K562 (cell line): ENCODE results near the gene PTPMT1. TPM values are rescaled to one million over a fixed set of nuclear protein-coding genes. Genes with fewer than 3 reads are reported as not detected.

Experiments
- ARHGAP35 ChIP-seq: fragments of 450-650 bp; IDR thresholded peaks from 2 replicates; pipeline ENCODE4 v1.6.1; 2018; ENCODE audit not compliant: partially characterized antibody
- CREBBP ChIP-seq: IDR thresholded peaks from one replicate; pipeline ENCODE4 v1.6.1; 2012; ENCODE audit warnings: low read depth, mild to moderate bottlenecking, control low read depth, inconsistent platforms, low read length
- DPF2 ChIP-seq: fragments of 450-650 bp; IDR thresholded peaks from 2 replicates; pipeline ENCODE4 v1.6.1; 2016
- HDAC8 ChIP-seq: fragments of 450-650 bp; IDR thresholded peaks from 2 replicates; pipeline ENCODE4 v1.6.1; 2016; ENCODE audit warnings: mild to moderate bottlenecking, missing genetic modification characterization, moderate library complexity, missing compliant biosample characterization
- HDGF ChIP-seq: fragments of 450-650 bp; IDR thresholded peaks from 2 replicates; pipeline ENCODE4 v1.6.1; 2016
- MEF2D ChIP-seq: conservative IDR thresholded peaks from 2 replicates; pipeline ENCODE4 v1.6.1; 2016; ENCODE audit warnings: low read depth, missing genetic modification characterization, missing compliant biosample characterization
- MYC ChIP-seq, 2 experiments: fragments of 250-450 bp in 1 of 2; sonication (Bioruptor Pico) in 1 of 2; IDR thresholded peaks; 2 replicates each; pipeline versions ENCODE4 v1.5.1 to v1.6.1; 2012 to 2021; ENCODE audit warnings: low read depth in 2 of 2, borderline replicate concordance in 1 of 2, improper control_type of control experiment in 1 of 2, low read length in 1 of 2, mild to moderate bottlenecking in 1 of 2, moderate library complexity in 1 of 2
- NR2C2 ChIP-seq, 2 experiments: fragments of 200-800 bp in 1 of 2; sonication (Bioruptor generic) in 1 of 2; sonication (generic) in 1 of 2; formaldehyde crosslinking in 1 of 2; IDR thresholded peaks; 2 replicates each; pipeline versions ENCODE4 v1.6.1 to v1.8.0; 2016 to 2022; ENCODE audit warnings: mild to moderate bottlenecking in 1 of 2, missing compliant biosample characterization in 1 of 2, missing genetic modification characterization in 1 of 2, missing genetic modification reagents in 1 of 2
- RBM39 ChIP-seq: fragments of 200-400 bp; formaldehyde crosslinking; optimal IDR thresholded peaks from 2 replicates; pipeline ENCODE3; 2018; ENCODE audit warnings: low read depth, low read length
- SMARCE1 ChIP-seq: fragments of 450-650 bp; IDR thresholded peaks from 2 replicates; pipeline ENCODE4 v1.7.1; 2016; ENCODE audit warnings: mild to moderate bottlenecking
- ZNF165 ChIP-seq: fragments of 250-450 bp; sonication (Bioruptor Pico); IDR thresholded peaks from 2 replicates; pipeline ENCODE4 v1.4.0; 2020; ENCODE audit warnings: borderline replicate concordance
- ZNF589 ChIP-seq: fragments of 200-800 bp; sonication (Bioruptor generic); IDR thresholded peaks from 2 replicates; pipeline ENCODE4 v1.6.1; 2016; ENCODE audit warnings: low read depth, missing genetic modification characterization, missing compliant biosample characterization
- ZNF780A ChIP-seq: fragments of 250-450 bp; sonication (Bioruptor Pico); IDR thresholded peaks from 2 replicates; pipeline ENCODE4 v1.5.0; 2021; ENCODE audit warnings: mild to moderate bottlenecking
- polyA plus RNA-seq, 8 experiments: library from polyadenylated mRNA; depleted of rRNA in 4 of 8; stranded (reverse) in 5 of 8; unstranded in 3 of 8; fragments of >200 nt; fragmentation: Nextera tagmentation in 2 of 8; fragmentation: Illumina TruSeq in 1 of 8; extraction: Ambion mirVana in 2 of 8; extraction: Trizol in 1 of 8; gene quantifications; 2 replicates each; pipeline versions ENCODE4 v1.2.1 to v1.2.3, GENCODE V29; 2011 to 2014; ENCODE audit warnings: inconsistent platforms in 1 of 8, missing spikeins in 1 of 8
- total RNA-seq, 7 experiments: library from RNA; depleted of rRNA in 6 of 7; stranded (reverse); fragments of >200 nt in 6 of 7; fragmentation: Illumina TruSeq in 2 of 7; extraction: Trizol in 2 of 7; gene quantifications; 2 replicates each; pipeline versions ENCODE4 v1.2.1 to v1.2.3, GENCODE V29; 2011 to 2021; ENCODE audit warnings: low replicate concordance in 1 of 7
- TF ChIP-seq, protein P1 (sequence below): fragments of 450-650 bp; IDR thresholded peaks from 2 replicates; pipeline ENCODE4 v1.6.1; 2016; ENCODE audit warnings: borderline replicate concordance
- TF ChIP-seq, protein P2 (sequence below): fragments of 450-650 bp; IDR thresholded peaks from 2 replicates; pipeline ENCODE4 v1.6.1; 2016; ENCODE audit warnings: antibody characterized with exemption
- TF ChIP-seq, protein P3 (sequence below), 3 experiments: fragments of 200-800 bp in 1 of 3; fragments of 250-450 bp in 1 of 3; fragments of 450-650 bp in 1 of 3; sonication (Bioruptor Pico) in 1 of 3; sonication (Bioruptor generic) in 1 of 3; formaldehyde crosslinking in 1 of 3; IDR thresholded peaks; 2 replicates each; pipeline versions ENCODE4 v1.6.1 to v1.8.0; 2016 to 2022; ENCODE audit warnings: mild to moderate bottlenecking in 2 of 3, missing genetic modification characterization in 2 of 3, missing compliant biosample characterization in 1 of 3, moderate library complexity in 1 of 3

The PTPMT1 gene
- total and polyA plus RNA-seq, 9 of the 15 experiments (the other 6 are each of a cell fraction or from before 2014, with no cell fraction given), result 10.4 to 140 (median 67.2) TPM

DNA sequence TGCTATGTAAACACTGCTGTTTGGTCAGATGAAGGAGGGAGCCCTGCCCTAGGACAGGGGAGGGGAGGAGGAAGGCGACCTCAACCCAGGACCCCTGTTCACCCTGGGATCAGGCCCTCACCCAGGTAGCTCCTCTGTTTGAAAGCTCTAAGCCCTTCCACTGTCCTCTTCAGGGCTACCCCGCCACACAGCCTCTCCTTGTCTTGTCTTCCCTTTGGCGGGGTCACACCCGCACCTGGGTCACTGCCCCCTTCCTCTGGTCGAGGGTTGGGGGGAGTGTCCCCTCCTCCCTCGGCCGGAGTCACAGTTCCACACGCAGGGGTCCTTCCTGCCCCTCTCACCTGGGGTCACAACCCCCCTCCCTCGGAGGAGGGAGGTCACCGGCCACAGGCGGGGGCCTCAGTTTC lies 463 bp upstream of the PTPMT1 start (continued):
- TF ChIP-seq, protein P1, sequence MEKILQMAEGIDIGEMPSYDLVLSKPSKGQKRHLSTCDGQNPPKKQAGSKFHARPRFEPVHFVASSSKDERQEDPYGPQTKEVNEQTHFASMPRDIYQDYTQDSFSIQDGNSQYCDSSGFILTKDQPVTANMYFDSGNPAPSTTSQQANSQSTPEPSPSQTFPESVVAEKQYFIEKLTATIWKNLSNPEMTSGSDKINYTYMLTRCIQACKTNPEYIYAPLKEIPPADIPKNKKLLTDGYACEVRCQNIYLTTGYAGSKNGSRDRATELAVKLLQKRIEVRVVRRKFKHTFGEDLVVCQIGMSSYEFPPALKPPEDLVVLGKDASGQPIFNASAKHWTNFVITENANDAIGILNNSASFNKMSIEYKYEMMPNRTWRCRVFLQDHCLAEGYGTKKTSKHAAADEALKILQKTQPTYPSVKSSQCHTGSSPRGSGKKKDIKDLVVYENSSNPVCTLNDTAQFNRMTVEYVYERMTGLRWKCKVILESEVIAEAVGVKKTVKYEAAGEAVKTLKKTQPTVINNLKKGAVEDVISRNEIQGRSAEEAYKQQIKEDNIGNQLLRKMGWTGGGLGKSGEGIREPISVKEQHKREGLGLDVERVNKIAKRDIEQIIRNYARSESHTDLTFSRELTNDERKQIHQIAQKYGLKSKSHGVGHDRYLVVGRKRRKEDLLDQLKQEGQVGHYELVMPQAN, result peak; percentile 69; the same call in 1 of the 2 replicates
- TF ChIP-seq MEF2D (peak; percentile 42; the same call in 1 of the 2 replicates), ZNF165 (CRISPR knock-in tag) (no peak), HDGF (peak; percentile 92), SMARCE1 (peak; percentile 35; the same call in 1 of the 2 replicates), CREBBP (no peak), ZNF589 (CRISPR knock-in tag) (0 out of 2 replicates have a peak, but pooled peaks have one; percentile 42), NR2C2 (CRISPR knock-in tag; IDR thresholded peaks at IDR 0.05) (no peak), NR2C2 (tag; IDR thresholded peaks at IDR 0.05) (0 out of 2 replicates have a peak, but pooled peaks have one; percentile 76), HDAC8 (tag) (peak; percentile 88; the same call in 1 of the 2 replicates), MYC (IDR thresholded peaks at IDR 0.05; ENCODE audit: low read depth, low read length) (no peak), MYC (CRISPR knock-in tag; IDR thresholded peaks at IDR 0.05; ENCODE audit: borderline replicate concordance, low read depth) (peak; percentile 85; the same call in 1 of the 2 replicates), ZNF780A (CRISPR knock-in tag) (no peak), DPF2 (0 out of 2 replicates have a peak, but pooled peaks have one; percentile 17), ARHGAP35 (no peak), RBM39 (no peak)
- TF ChIP-seq, protein P2, sequence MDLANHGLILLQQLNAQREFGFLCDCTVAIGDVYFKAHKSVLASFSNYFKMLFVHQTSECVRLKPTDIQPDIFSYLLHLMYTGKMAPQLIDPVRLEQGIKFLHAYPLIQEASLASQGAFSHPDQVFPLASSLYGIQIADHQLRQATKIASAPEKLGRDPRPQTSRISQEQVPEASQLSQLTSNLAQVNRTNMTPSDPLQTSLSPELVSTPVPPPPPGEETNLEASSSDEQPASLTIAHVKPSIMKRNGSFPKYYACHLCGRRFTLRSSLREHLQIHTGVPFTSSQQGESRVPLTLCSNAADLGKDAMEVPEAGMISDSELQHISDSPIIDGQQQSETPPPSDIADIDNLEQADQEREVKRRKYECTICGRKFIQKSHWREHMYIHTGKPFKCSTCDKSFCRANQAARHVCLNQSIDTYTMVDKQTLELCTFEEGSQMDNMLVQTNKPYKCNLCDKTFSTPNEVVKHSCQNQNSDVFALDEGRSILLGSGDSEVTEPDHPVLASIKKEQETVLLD, result peak; percentile 57; the same call in 1 of the 2 replicates
- TF ChIP-seq, protein P3, sequence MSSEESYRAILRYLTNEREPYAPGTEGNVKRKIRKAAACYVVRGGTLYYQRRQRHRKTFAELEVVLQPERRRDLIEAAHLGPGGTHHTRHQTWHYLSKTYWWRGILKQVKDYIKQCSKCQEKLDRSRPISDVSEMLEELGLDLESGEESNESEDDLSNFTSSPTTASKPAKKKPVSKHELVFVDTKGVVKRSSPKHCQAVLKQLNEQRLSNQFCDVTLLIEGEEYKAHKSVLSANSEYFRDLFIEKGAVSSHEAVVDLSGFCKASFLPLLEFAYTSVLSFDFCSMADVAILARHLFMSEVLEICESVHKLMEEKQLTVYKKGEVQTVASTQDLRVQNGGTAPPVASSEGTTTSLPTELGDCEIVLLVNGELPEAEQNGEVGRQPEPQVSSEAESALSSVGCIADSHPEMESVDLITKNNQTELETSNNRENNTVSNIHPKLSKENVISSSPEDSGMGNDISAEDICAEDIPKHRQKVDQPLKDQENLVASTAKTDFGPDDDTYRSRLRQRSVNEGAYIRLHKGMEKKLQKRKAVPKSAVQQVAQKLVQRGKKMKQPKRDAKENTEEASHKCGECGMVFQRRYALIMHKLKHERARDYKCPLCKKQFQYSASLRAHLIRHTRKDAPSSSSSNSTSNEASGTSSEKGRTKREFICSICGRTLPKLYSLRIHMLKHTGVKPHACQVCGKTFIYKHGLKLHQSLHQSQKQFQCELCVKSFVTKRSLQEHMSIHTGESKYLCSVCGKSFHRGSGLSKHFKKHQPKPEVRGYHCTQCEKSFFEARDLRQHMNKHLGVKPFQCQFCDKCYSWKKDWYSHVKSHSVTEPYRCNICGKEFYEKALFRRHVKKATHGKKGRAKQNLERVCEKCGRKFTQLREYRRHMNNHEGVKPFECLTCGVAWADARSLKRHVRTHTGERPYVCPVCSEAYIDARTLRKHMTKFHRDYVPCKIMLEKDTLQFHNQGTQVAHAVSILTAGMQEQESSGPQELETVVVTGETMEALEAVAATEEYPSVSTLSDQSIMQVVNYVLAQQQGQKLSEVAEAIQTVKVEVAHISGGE (CRISPR knock-in tag; IDR thresholded peaks at IDR 0.05), result 0 out of 6 replicates have a peak, but pooled peaks of 1 of the 3 experiments have one; percentile 51
